HepG2 (cell line): Measurements from ENCODE around the gene ELF1. TPM values are rescaled to one million over a fixed set of nuclear protein-coding genes. Genes with fewer than 3 reads are reported as not detected.

Source experiments
- ATAC-seq: fragments of 200-7000 bp; cut with Tn5 transposase; 3 replicates; pipeline ENCODE4 v1.9.1; 2020; ENCODE audit warnings: mild to moderate bottlenecking, moderate library complexity
- BruUV-seq: library from RNA; stranded (reverse); fragments of 400-500 nt; replicated peaks from 2 replicates; lab custom pipeline; 2021; lab: Mats Ljungman, UMichigan
- CTCF ChIA-PET: fragments of 300-600 bp; formaldehyde crosslinking; extraction: SDS; loops from one replicate; lab custom pipeline; 2021; ENCODE audit warnings: low total read pairs, inconsistent platforms, low intra/inter-chr PET ratio; lab: Yijun Ruan, JAX
- POLR2A ChIA-PET: fragments of 350-600 bp; sonication (Branson Sonifier 250); formaldehyde crosslinking; loops from one replicate; lab custom pipeline; 2020; ENCODE audit warnings: antibody characterized with exemption, inconsistent platforms; lab: Yijun Ruan, JAX
- DNase-seq: peaks from one replicate; pipeline ENCODE4 v3.0.0-alpha.2; 2015; ENCODE audit warnings: low spot score
- FAIRE-seq: peaks from 3 replicates; lab custom pipeline; 2011; peaks lifted over from hg19 to GRCh38; lab: Jason Lieb, UNC
- H2AFZ ChIP-seq: one replicate; pipeline ENCODE4 v1.6.1; 2011; ENCODE audit warnings: low read length, inconsistent platforms
- H3K27ac ChIP-seq: fragments of 300-600 bp; 3 replicates; pipeline ENCODE4 v1.8.0; 2011; ENCODE audit warnings: mixed run types, mild to moderate bottlenecking, mixed read lengths, low read length, inconsistent platforms; ENCODE audit not compliant: insufficient read depth; ENCODE audit errors: extremely low read length
- H3K27me3 ChIP-seq, 2 experiments: fragments of 200-600 bp in 1 of 2; 2 replicates in 1 of 2; 3 replicates in 1 of 2; pipeline versions ENCODE4 v1.6.0 to v1.8.0; 2011; ENCODE audit warnings: low read length in 2 of 2, mild to moderate bottlenecking in 2 of 2, moderate library complexity in 2 of 2, inconsistent platforms in 1 of 2; ENCODE audit not compliant: insufficient read depth in 2 of 2, control insufficient read depth in 1 of 2
- H3K36me3 ChIP-seq, 2 experiments: fragments of 200-600 bp in 1 of 2; replicated peaks in 1 of 2; 2 replicates in 1 of 2; 3 replicates in 1 of 2; pipeline versions ENCODE4 v1.5.1 to v1.8.0; 2011; ENCODE audit warnings: low read length in 2 of 2, inconsistent platforms in 1 of 2; ENCODE audit not compliant: insufficient read depth in 2 of 2, control insufficient read depth in 1 of 2
- H3K4me1 ChIP-seq: 2 replicates; pipeline ENCODE4 v1.5.1; 2012; ENCODE audit warnings: low read length, inconsistent platforms; ENCODE audit not compliant: insufficient read depth
- H3K4me2 ChIP-seq: 2 replicates; pipeline ENCODE4 v1.6.0; 2011; ENCODE audit warnings: low read depth, low read length, inconsistent platforms
- H3K4me3 ChIP-seq, 3 experiments: fragments of 200-600 bp in 1 of 3; sonication (generic), shearing (Covaris generic) in 1 of 3; replicated peaks in 1 of 3; 2 replicates each; pipeline ENCODE4 v1.5.1; 2011 to 2016; ENCODE audit warnings: low read length in 3 of 3, inconsistent platforms in 2 of 3, low read depth in 2 of 3, mild to moderate bottlenecking in 2 of 3, control low read depth in 1 of 3, mixed read lengths in 1 of 3; ENCODE audit not compliant: insufficient read depth in 1 of 3
- H3K79me2 ChIP-seq: one replicate; pipeline ENCODE4 v1.6.1; 2011; ENCODE audit warnings: low read length, inconsistent platforms; ENCODE audit not compliant: insufficient read depth
- H3K9ac ChIP-seq: 2 replicates; pipeline ENCODE4 v1.6.0; 2011; ENCODE audit warnings: mild to moderate bottlenecking, low read depth, low read length, inconsistent platforms; ENCODE audit not compliant: insufficient read depth
- H3K9me3 ChIP-seq: 2 replicates; pipeline ENCODE4 v1.5.1; 2012; ENCODE audit warnings: mild to moderate bottlenecking, low read length
- H4K20me1 ChIP-seq: 2 replicates; pipeline ENCODE4 v1.6.0; 2011; ENCODE audit warnings: inconsistent platforms, mild to moderate bottlenecking, low read length, moderate library complexity; ENCODE audit not compliant: insufficient read depth
- ELF3 ChIP-seq: IDR thresholded peaks from 2 replicates; pipeline ENCODE4 v1.6.1; 2016; ENCODE audit warnings: missing genetic modification reagents, missing compliant biosample characterization
- ETV6 ChIP-seq: sonication (generic); formaldehyde crosslinking; conservative IDR thresholded peaks from 2 replicates; pipeline ENCODE4 v1.4.0; 2020; ENCODE audit warnings: missing genetic modification reagents
- GABPB1 ChIP-seq: IDR thresholded peaks from 2 replicates; pipeline ENCODE4 v1.6.1; 2016; ENCODE audit warnings: mild to moderate bottlenecking, missing genetic modification reagents, moderate library complexity, missing compliant biosample characterization
- KLF13 ChIP-seq: sonication (generic); formaldehyde crosslinking; IDR thresholded peaks from 2 replicates; pipeline ENCODE4 v1.4.0; 2020; ENCODE audit warnings: mild to moderate bottlenecking, missing genetic modification reagents
- MXI1 ChIP-seq: IDR thresholded peaks from 3 replicates; pipeline ENCODE4 v1.6.1; 2012; ENCODE audit warnings: low read depth, low read length, inconsistent platforms, borderline replicate concordance
- PAF1 ChIP-seq: IDR thresholded peaks from 2 replicates; pipeline ENCODE4 v1.6.1; 2016; ENCODE audit warnings: missing genetic modification reagents, missing compliant biosample characterization
- PTBP1 ChIP-seq: fragments of 200-400 bp; formaldehyde crosslinking; IDR thresholded peaks from 2 replicates; pipeline ENCODE4 v1.6.1; 2018; ENCODE audit warnings: low read length, low read depth; ENCODE audit not compliant: poor library complexity, severe bottlenecking
- RFX5 ChIP-seq: IDR thresholded peaks from 2 replicates; pipeline ENCODE4 v1.6.1; 2011; ENCODE audit warnings: low read depth, low read length, improper control_type of control experiment
- SMC3 ChIP-seq: IDR thresholded peaks from 2 replicates; pipeline ENCODE4 v1.6.1; 2011; ENCODE audit warnings: low read length, improper control_type of control experiment
- SOX6 ChIP-seq, 2 experiments: fragments of 450-650 bp in 1 of 2; sonication (generic) in 1 of 2; formaldehyde crosslinking in 1 of 2; IDR thresholded peaks; 2 replicates each; pipeline versions ENCODE4 v1.4.0 to v1.6.1; 2017 to 2020; ENCODE audit warnings: antibody characterized with exemption in 1 of 2, mild to moderate bottlenecking in 1 of 2, missing genetic modification reagents in 1 of 2
- SPEN ChIP-seq: sonication (generic); formaldehyde crosslinking; IDR thresholded peaks from 2 replicates; pipeline ENCODE4 v1.5.1; 2020; ENCODE audit warnings: low read depth, mild to moderate bottlenecking, missing genetic modification reagents
- ZNF331 ChIP-seq: sonication (generic); formaldehyde crosslinking; IDR thresholded peaks from 2 replicates; pipeline ENCODE4 v1.4.0; 2020; ENCODE audit warnings: missing genetic modification reagents
- ZNF446 ChIP-seq: sonication (generic); formaldehyde crosslinking; IDR thresholded peaks from 2 replicates; pipeline ENCODE4 v1.5.0; 2020; ENCODE audit warnings: mild to moderate bottlenecking, missing genetic modification reagents
- ZNF510 ChIP-seq: sonication (generic); formaldehyde crosslinking; IDR thresholded peaks from 2 replicates; pipeline ENCODE4 v1.4.0; 2020; ENCODE audit warnings: low read depth, mild to moderate bottlenecking, missing genetic modification reagents
- ZNF746 ChIP-seq: sonication (generic); formaldehyde crosslinking; IDR thresholded peaks from 2 replicates; pipeline ENCODE4 v1.8.0; 2022; ENCODE audit warnings: mild to moderate bottlenecking, missing genetic modification reagents
- in situ Hi-C: cut with HindIII; loops from 2 replicates; pipeline ENCODE4 v1.10.0; 2017; ENCODE audit warnings: low pct_unique_long_range_greater_than_20kb; ENCODE audit not compliant: extremely low pct_ligation_motif_present
- intact Hi-C: fragments of 100-400 bp; cut with micrococcal nuclease; formaldehyde crosslinking; loops from one replicate; pipeline ENCODE4 v1.10.0; 2022; ENCODE audit not compliant: unreplicated experiment
- polyA plus RNA-seq, 8 experiments: library from polyadenylated mRNA; depleted of rRNA in 3 of 8; stranded (reverse) in 7 of 8; unstranded in 1 of 8; fragments of >200 nt; fragmentation: Illumina TruSeq in 4 of 8; extraction: Trizol in 4 of 8; gene quantifications; 2 replicates each; pipeline versions ENCODE4 v1.2.1 to v1.2.3, GENCODE V29; 2011 to 2016; ENCODE audit warnings: low read depth in 4 of 8, missing spikeins in 1 of 8, mixed read lengths in 1 of 8; ENCODE audit not compliant: insufficient read depth in 1 of 8
- total RNA-seq, 5 experiments: library from RNA; depleted of rRNA; stranded (reverse); fragments of >200 nt; fragmentation: Illumina TruSeq; extraction: Trizol; gene quantifications; 2 replicates each; pipeline ENCODE4 v1.2.3, GENCODE V29; 2016; ENCODE audit warnings: low read depth in 1 of 5
- TF ChIP-seq, protein P1 (sequence below): sonication (generic); formaldehyde crosslinking; IDR thresholded peaks from 2 replicates; pipeline ENCODE4 v1.5.1; 2020; ENCODE audit warnings: missing genetic modification reagents, mild to moderate bottlenecking, borderline replicate concordance
- TF ChIP-seq, protein P2 (sequence below): sonication (generic); formaldehyde crosslinking; IDR thresholded peaks from 2 replicates; pipeline ENCODE4 v1.4.0; 2020; ENCODE audit warnings: missing genetic modification reagents, low read depth, mild to moderate bottlenecking, borderline replicate concordance

The ELF1 gene
- total and polyA plus RNA-seq, 2 of the 13 experiments (the other 11 are each of a cell fraction or from before 2014, with no cell fraction given), result 24.6 to 71.5 TPM

DNA sequence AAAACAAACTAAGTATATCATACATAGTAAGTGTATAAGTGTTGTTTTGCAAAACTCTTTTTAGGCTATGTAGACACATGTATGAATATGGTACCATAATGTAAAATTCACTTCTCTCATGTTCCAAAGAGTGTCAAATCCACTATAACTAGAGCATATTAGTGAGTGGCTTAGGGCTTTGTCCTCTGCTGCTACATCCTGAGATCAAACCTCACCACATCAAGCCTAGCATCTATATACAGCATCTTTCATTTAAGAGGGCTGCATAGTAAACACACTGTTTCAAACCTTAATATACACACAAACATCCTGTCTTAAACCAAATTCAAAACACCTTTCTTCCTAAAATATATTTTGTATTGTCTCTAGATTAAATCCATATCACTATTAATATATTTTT, 38.7 kb downstream of the ELF1 start:
- Histone ChIP-seq H4K20me1 (peaks cover 2% of the 10 kb centered on the region; the same call in 1 of the 2 replicates), H3K4me3 (no peak overlapping the region), H3K9me3 (no peaks in the 10 kb centered on the region), H2AFZ (no peak overlapping the region), H3K27me3 (no peaks in the 10 kb centered on the region), H3K27ac (no peak overlapping the region), H3K9ac (no peak overlapping the region), H3K4me1 (peaks cover 31% of the 10 kb centered on the region), H3K36me3 (peaks cover 4 to 16% of the 10 kb centered on the region in 2 experiments), H3K79me2 (peaks cover 90% of the 10 kb centered on the region), H3K4me2 (no peak overlapping the region)
- CTCF ChIA-PET, result no interaction called here
- FAIRE-seq (no peak), ATAC-seq (no peak), DNase-seq (no peak)
- POLR2A ChIA-PET, result no interaction called here
- TF ChIP-seq ZNF446 (CRISPR knock-in tag), result no peak
- no peak for TF ChIP-seq ZNF331 (CRISPR knock-in tag)
- no peak for TF ChIP-seq ETV6 (CRISPR knock-in tag)
- no peak for TF ChIP-seq PTBP1
- TF ChIP-seq ELF3 (CRISPR knock-in tag), result no peak
- no peak for TF ChIP-seq ZNF510 (CRISPR knock-in tag)
- no peak for TF ChIP-seq SOX6 (IDR thresholded peaks at IDR 0.05)
- TF ChIP-seq SOX6 (CRISPR knock-in tag; IDR thresholded peaks at IDR 0.05), result no peak
- no peak for TF ChIP-seq RFX5
- TF ChIP-seq PAF1 (CRISPR knock-in tag), result no peak
- TF ChIP-seq, protein P1, sequence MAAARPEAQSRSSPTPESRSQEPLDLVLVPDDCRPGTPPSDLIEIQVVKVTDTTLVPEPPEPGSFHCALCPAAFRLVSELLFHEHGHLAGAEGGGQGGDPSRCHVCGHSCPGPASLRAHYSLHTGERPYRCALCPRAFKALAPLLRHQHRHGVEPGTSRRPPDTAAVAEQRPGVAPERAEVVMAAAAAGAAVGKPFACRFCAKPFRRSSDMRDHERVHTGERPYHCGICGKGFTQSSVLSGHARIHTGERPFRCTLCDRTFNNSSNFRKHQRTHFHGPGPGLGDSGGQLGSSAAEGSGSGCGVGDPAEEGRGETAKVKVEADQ (CRISPR knock-in tag), result no peak
- TF ChIP-seq ZNF746 (CRISPR knock-in tag), result no peak
- no peak for TF ChIP-seq SMC3
- TF ChIP-seq KLF13 (CRISPR knock-in tag), result no peak
- TF ChIP-seq SPEN (CRISPR knock-in tag), result no peak
- TF ChIP-seq, protein P2, sequence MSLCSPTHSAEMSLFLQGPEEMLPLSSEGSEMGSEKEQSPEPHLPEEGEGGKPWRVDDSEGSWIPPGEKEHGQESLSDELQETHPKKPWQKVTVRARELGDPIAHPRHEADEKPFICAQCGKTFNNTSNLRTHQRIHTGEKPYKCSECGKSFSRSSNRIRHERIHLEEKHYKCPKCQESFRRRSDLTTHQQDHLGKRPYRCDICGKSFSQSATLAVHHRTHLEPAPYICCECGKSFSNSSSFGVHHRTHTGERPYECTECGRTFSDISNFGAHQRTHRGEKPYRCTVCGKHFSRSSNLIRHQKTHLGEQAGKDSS (CRISPR knock-in tag), result no peak
- TF ChIP-seq MXI1, result no peak
- TF ChIP-seq GABPB1 (CRISPR knock-in tag), result no peak
- TSS peak; percentile 12 for BruUV-seq
- in situ Hi-C loops (no loop called here), intact Hi-C loops (no loop called here)
